GM18520 (cell line): ENCODE data around the gene ZNF511.
"Not testable (repeated sequence)": the region's sequence is repeated elsewhere in the genome, so short reads cannot be mapped to it uniquely, and the experiment has no call there.

Experiments
- ATAC-seq: cut with Tn5 transposase; IDR thresholded peaks from one replicate; pipeline ENCODE4 v1.9.1; 2021; ENCODE audit not compliant: unreplicated experiment

ZNF511 gene

DNA sequence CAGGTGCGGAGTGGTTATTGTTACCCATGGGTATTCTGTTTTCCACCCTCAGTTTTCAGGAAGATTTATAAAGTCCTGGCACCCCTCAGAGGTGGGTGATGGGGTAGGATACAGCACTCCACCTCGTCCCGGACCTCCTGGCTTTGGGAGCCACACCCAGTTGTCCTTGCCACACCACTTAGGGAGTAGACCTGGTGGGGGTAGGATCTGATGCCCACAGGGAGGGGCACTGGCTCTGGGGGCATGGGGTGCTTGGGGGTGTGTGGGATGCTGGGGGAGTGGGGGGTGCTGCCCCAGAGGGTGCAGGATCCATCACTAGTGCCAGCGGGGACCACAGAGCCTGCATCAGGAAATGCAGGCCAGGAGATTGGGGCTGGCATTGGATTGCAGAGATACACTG is 4.5 kb downstream of the ZNF511 start:
- ATAC-seq = no peak

DNA sequence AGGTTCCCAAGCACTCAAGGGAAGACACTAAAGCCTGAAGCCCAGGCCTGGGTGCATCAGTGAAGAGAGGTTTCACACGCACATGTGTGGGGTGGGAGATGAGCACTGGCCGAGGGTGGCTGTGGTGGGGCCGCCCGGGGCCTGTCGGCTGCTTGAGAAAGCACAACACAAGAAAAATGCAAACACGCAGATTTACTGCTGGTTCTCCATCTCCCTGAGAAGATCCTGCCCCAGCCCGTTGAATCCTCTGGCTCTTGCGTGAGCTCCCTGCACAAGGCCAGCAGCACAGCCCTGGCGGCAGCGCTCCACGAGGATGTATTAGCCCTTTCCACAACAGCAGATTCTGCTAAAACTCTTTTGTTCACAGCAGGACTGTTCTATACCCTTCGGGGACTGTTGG is 6.2 kb downstream of the ZNF511 start:
- ATAC-seq = no peak

DNA sequence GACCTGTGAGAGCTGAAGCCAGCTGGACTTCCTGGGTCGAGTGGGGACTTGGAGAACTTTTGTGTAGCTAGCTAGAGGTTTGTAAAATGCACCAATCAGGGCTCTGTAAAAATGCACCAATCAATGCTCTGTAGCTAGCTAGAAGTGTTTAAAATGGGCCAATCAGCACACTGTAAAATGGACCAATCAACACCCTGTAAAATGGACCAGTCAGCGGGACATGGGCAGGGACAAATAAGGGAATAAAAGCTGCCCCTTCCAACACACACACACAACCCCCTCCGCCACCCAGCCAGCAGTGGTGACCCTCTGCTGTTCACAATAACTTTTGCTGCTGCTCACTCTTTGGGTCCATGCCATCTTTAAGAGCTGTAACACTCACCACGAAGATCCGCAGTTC is 7.1 kb downstream of the ZNF511 start:
- no peak for ATAC-seq

DNA sequence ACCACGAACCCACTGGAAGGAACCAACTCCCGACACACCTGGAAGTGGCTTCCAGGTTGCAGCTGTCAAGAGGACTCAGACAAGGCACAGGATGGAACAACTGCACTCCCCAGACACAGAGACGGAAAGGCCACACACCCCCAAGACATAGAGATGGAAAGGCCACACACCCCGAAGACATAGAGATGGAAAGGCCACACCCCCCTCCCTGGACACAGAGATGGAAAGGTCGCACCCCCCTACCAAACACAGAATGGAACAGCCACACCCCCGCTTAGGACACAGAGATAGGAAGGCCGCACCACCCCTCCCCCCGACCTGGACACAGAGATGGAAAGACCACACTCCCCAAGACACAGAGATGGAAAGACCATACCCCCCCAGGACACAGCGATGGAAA is 7.6 kb downstream of the ZNF511 start:
- ATAC-seq = no peak

DNA sequence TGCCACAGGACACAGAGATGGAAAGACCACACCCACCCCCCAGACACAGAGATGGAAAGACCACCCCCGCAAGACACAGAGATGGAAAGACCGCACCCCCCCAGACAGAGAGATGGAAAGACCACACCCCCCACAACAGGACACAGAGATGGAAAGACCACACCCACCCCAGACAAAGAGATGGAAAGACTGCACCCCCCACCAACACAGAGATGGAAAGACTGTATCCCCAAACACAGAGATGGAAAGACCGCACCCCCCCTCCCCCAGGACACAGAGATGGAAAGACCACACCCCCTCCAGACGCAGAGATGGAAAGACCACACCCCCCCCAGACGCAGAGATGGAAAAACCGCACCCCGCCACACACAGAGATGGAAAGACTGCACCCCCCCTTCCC is 8.0 kb downstream of the ZNF511 start:
- no peak for ATAC-seq

DNA sequence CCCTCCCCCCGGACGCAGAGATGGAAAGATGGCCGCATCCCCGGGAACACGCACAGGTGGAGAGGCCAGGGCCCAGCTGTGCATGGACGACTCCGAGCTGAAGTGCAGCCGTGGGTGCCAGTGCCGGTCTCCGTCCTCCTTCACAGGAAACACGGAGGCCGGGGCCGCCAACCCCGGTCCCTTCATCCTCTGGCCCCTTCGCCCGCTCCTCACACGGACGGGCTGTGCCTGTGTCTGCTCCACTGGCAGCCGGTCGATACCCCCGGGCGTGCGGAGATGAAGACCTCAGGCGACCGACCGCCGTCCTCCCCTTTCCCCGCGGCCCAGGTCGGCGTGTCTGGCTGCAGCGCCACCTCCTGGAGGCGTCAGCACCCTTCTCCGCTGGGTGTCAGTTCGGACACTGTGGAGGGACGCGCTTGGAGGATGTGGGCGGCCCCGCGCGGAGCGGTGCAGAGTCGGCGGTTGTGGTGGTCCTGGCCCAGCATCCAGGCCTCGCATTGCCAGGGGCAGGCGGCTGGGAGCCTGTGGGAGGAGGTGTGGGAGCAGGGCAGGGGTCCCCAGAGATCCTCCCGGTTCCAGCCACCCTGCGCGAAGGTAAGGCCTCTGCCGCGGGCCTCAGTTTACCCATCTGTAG is 9.9 kb downstream of the ZNF511 start:
- ATAC-seq = no peak

DNA sequence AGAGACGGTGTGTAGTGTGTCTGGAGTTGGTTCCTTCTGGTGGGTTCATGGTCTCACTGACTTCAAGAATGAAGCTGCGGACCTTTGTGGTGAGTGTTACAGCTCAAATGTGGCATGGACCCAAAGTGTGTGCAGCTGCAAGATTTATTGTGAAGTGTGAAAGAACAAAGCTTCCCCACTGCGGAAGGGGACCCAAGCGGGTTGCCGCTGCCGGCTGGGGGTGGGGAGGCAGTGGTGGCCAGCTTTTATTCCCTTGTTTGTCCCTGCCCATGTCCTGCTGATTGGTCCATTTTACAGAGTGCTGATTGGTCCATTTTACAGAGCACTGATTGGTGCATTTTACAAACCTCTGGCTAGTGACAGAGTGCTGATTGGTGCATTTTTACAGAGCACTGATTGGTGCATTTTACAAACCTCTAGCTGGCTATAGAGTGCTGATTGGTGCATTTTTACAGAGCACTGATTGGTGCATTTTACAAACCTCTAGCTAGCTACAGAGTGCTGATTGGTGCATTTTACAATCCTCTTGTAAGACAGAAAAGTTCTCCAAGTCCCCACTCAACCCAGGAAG is 12.2 kb downstream of the ZNF511 start:
- ATAC-seq = not testable (repeated sequence)

DNA sequence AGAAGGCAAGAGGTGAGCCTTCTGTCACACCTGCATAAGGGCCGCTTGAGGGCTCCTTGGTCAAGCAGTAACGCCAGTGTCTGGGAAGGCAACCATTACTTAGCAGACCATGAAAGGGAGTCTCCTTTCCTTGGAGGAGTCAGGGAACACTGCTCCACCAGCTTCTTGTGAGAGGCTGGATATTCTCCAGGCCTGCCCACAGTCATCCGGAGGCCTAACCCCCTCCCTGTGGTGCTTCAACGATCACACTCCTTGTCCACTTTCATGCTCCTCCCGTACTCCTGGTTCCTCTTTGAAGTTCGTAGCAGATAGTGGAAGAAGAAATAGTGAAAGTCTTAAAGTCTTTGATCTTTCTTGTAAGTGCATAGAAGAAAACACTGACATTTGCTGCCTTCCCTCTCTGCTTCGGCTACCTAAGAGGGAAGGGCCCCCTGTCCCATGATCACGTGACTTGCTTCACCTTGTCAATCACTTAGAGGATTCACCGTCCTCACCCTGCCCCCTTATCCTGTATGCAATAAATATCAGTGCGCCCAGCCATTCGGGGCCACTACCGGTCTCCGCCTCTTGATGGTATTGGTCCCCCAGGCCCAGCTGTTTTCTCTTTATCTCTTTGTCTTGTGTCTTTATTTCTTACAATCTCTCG is 13.5 kb downstream of the ZNF511 start:
- not testable (repeated sequence) for ATAC-seq

DNA sequence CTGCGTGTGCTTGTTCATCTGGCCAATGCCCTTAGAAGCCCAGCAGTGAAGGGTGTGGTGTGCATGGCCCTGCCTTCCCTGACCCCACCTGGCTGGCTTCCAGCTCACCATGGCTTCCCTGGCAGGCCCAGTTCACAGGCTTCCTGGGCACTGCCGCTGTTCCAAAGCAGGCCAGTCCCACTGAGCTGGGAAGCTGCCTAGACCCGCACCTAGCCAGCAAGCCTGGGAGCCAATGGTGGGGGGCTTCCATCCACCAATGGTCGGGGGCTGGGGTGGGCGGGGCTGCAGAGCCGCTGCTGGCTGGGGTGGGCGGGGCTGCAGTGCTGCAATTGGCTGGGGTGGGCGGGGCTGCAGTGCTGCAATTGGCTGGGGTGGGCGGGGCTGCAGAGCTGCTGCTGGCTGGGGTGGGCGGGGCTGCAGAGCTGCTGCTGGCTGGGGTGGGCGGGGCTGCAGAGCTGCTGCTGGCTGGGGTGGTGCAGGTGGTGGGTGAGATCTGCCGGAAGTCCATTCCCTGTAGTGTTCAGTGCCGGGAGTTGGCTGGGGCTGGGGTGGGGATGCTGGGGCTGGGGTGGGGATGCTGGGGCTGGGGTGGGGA is 15.6 kb downstream of the ZNF511 start:
- no peak for ATAC-seq

DNA sequence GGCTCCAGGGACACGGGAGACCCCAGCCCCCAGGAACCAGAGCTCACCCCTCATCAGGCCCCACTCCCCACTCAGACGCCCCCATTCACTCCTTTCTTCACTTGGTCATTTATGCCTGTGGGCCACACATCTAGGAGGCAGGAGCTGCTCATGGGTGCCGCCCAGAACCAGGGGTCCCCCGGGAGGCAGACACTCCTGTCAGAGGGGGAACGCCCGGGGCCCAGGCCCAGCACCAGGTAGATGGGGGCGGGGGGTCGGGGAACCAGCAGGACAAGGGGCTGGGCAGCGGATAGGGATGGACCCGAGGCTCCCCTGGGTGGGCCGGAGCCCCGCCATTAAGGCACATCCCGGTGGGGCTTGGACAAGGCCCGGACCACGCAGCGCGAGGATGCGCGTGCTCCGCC is 16.1 kb downstream of the ZNF511 start:
- ATAC-seq = no peak

DNA sequence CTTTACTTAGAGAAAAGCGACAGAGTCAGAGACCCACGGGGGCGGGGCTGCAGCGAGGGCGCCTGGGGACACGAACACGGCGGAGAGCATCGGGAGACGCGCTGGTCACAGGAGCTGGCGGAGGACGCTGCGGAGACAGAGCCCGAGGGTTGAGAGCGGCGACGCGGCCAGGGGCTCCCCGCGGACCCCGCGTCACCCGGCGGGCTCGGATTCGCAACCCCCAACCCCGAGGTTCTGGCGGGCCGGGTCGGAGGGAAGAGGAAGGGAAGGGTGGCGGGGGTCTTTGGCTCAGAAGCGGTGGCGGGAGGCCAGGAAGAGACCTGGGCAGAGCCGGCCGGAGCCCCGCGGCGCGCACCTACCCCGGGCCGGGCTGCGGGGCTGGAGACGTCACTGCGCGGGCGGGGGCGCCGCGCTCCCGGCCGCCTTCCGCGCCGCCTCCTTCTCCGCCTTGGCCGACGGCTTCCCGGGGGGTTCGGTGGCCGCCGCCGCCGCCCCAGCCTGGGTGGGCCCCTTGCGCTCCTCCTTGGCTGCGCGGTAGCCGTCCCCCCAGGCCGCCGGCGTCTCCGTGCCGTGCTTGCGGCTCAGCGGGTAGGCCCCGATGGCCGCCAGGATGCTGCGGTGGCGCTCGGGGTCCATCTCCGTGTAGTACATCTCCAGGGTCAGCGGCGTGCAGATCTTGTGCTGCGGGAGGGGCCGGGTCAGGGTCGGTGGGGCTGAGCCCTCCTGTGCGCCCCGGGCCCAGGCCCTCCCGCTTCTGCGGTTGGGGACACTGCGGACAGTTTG is 16.9 kb downstream of the ZNF511 start:
- no peak for ATAC-seq

DNA sequence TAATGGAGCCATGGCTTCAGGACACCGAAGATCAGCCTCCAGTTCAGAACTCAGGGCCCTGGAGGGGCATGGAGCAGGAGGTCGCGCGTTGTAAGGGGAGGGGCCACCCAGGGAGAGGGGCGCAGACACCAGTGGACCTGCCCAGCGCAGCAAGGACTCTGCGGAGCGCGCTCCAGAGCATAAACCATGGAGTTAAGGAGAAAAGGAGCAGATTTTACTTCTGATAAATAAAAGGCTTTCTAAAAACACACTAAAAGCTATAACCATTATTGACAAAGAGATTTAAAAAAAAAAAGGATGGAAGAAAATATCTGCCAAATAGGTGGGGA is 17.5 kb downstream of the ZNF511 start:
- no peak for ATAC-seq

DNA sequence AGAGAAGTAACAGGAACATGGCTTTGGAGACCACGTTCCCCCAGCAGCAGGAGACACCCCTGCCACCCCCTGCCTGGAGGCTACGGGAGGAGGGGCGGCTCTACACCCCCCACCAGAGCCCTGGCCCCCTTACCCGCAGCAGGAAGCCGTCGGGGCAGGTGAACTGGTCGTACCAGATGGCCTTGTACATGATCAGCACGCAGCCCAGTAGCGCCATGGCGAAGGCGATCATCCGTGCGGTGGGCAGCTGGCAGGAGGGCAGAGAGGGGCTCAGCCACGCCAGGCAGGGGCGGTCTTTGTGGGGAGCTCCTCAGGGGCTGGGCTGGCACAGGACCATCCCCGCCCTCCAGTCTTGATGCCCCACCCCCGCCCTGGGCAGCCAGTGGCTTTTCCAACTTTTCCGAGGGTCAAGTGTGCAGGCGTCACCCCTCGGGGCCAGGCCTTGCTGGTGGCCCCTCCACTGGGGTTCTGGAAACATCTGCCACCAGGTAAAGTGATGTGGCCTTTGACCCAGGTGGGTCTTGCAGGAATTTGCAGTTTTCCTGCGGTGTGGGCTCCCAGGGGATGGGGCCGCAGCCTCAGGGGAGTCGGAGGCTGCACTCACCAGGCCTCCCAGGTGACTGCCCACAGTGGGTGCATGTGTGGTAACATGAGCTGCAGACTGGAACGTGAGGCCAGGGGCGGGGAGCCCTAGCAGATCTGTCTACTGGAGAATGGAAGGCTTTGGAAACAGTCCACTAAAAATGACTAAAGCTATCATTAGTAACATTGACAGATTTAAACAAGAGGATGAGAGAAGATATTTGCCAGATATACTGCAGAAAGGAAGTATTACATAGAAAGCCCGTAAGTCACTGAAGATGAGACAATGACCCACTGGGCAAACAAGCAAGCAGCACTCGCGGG is 18.3 kb downstream of the ZNF511 start:
- ATAC-seq = no peak

DNA sequence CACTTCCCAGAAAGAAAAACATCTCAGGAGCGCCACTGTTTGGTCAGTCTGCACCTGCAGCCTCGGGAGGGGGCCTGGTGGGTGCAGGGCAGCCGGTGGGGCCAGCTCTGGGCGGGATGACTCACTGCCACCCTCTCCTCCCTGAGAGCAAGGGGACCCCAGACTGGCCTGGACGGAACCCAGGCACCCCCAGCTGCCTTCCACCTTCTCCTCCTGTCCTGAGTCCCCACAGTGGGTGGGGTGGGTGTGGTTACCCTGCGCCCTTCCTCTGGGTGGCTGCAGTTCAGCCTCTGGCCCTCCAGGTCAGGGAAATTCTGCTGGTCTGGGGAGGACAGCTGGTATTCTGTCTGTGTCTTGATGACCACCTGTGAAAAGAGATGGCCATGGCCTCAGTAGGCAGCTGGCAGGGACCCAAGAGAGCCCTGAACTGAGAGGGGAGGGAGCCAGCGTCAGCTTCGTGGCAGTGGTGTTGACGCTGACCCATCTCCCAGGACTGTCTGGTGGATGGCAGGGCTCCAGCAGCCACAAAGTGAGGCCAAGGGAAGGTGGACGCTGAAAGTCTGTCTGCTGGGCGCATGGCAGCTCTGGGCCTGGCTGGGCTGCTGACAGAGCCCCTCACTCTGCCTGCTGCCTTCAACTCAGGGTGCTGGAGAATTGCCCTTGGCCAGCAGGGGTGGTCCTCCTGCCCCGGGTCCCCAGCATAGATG is 19.1 kb downstream of the ZNF511 start:
- no peak for ATAC-seq

DNA sequence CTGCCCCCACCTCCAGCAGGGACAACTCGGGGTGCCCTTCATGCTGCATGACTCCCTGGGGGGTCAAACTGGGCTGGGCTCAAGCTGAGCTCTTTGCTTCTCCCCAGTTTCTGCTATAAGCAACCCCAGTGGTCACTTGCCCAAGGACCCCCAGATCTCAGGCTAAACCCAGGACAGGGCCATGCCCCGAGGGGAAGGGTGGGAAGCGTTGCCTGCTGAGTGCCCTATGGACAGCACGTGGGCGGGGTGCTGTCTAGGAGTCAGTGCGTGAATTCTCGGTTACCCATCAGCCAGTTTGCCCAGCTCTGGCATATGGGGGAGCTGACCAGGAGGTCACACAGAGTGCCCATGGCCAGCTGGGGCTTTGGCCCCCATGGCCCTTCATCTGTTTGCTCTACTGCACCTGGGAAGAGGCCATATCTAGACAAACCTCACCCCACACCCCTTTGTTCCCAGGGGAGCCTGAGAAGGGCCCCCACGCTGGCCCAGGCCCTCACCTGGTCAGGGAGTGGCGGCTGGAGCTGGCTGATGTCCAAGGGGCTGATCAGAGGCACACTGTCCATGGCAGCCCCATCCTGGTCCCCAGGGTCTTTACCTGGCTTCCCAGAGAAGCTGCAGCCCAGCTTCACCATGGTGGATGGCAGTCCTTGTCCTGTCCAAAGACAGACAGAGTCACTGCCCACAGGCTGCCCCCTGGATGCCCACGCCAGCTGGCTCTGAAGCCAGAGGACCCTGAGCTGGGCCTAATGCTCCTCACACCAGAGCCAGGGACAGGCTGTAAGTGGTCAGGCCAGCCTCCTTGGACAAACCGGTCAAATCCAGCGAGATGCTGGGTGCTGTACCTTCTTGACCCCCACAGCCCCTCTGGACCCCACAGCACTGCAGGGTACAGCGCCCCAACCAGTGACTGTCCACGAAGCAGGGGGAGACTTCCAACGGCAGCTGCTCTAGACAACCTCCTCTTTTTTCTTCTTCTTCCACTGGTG is 19.9 kb downstream of the ZNF511 start:
- ATAC-seq = no peak

DNA sequence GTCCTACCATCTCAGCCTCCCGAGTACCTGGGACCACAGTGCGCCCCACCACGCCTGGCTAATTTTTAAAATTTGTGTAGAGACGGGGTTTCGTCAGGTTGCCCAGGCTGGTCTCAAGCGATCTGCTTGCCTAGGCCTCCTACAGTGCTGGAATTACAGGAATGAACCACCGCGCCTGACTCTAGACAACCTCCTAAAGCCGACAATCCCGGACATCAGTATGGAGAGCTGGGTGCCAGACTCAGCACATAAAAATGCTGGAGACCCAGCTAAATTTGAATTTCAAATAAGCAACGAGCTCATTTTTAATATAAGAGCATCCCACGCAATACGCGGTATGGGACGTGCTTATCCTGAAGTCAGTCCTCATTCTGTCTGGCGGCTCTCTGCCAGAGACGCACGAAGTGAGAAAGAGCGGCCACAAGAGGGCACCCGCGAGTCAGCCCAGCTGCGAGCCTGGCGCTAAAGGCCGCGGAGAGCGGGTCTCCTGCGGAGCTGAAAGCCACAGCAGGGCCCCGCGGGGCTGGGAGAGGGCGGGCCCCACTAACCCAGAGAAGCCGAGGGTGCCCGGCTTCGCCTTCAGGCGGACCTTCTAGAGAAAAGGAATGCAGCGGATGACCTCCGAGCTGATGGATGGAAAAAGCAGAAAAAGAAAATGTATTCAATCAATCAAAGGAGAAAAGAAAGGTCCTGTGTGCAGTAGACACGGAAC is 20.9 kb downstream of the ZNF511 start:
- peak; percentile 88 for ATAC-seq

DNA sequence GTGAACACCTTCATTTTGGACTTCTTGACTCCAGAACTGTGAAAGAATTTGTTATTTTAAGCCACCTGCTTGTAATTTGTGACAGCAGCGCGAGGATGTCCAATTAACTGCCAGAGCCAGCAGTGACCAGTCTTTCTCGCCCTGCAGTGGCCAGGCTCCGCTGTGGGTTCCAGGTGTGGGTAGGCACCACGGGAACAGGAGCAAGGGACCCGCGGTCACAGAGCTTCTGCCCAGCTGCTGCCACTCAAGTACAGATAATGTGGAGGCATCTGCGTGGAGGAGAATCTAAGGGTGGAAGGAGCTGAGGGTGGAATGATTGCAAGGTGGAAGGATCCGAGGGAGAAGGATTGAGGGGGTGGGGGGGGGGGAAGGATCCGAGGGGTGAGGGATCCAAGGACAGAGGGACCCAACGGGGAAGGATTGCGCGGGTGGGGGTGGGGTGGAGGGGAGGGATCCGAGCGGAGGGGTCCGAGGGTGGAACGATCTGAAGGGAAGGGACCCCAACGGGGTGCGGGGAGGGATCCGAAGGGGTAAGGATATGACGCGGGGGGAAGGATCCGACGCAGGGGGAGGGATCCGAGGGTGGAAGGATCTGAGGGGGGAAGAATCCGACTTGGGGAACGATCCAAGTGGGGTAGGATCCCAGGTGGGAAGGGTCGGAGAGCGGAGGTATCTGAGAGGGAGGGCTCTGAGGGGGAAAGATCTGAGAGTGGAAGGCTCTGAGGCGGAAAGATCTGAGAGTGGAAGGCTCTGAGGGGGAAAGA is 24.4 kb downstream of the ZNF511 start:
- ATAC-seq = no peak
